OCI-LY3 (cell line): ENCODE results near the gene MAN1A1.

ENCODE experiments used
- EZH2phosphoT487 ChIP-seq: fragments of 200-600 bp; shearing (Covaris generic); IDR thresholded peaks from 2 replicates; pipeline ENCODE4 v1.6.1; 2018; ENCODE audit warnings: antibody characterized with exemption, mixed run types, low read depth
- TF ChIP-seq, protein P1 (sequence below): fragments of 200-600, 300-600 bp; sonication (generic); IDR thresholded peaks from 2 replicates; pipeline ENCODE4 v1.5.1; 2014; ENCODE audit warnings: antibody characterized with exemption, low read length, low read depth

DNA sequence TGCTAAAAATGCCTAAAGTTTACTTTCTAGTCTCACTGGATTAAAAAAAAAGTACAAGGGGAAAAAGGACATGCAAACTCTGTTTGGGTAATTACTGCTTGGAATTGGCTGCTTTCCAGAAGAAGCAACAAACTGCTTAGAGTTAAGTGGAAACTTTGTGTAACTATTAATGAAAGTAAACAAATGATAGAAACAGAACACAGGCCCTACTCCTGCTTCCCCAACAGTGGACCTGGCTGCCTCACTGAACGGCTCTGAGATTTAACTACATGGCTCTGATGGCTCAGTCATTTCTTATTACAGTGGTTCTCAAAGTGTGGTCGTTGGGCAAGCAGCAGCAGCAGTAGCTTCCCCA lies 108.5 kb downstream of the MAN1A1 start:
- TF ChIP-seq, protein P1, sequence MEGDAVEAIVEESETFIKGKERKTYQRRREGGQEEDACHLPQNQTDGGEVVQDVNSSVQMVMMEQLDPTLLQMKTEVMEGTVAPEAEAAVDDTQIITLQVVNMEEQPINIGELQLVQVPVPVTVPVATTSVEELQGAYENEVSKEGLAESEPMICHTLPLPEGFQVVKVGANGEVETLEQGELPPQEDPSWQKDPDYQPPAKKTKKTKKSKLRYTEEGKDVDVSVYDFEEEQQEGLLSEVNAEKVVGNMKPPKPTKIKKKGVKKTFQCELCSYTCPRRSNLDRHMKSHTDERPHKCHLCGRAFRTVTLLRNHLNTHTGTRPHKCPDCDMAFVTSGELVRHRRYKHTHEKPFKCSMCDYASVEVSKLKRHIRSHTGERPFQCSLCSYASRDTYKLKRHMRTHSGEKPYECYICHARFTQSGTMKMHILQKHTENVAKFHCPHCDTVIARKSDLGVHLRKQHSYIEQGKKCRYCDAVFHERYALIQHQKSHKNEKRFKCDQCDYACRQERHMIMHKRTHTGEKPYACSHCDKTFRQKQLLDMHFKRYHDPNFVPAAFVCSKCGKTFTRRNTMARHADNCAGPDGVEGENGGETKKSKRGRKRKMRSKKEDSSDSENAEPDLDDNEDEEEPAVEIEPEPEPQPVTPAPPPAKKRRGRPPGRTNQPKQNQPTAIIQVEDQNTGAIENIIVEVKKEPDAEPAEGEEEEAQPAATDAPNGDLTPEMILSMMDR: no peak
- no peak for TF ChIP-seq EZH2phosphoT487
